Subcutaneous abdominal adipose tissue (tissue), 5 donors: Measurements from ENCODE around the gene TMEM86B.

ENCODE experiments used
- H3K27ac ChIP-seq: one replicate; pipeline ENCODE4 v1.7.0; 2013; ENCODE audit warnings: low read depth, mild to moderate bottlenecking, inconsistent platforms, low read length, moderate library complexity
- H3K27me3 ChIP-seq, 5 donors: one replicate each; pipeline ENCODE4 v1.7.0; 2013; ENCODE audit warnings: low read length in 5 of 5, inconsistent platforms in 1 of 5; ENCODE audit not compliant: control insufficient read depth in 5 of 5, insufficient read depth in 4 of 5
- H3K36me3 ChIP-seq, 5 donors: one replicate each; pipeline ENCODE4 v1.7.0; 2013; ENCODE audit warnings: low read length in 5 of 5; ENCODE audit not compliant: control insufficient read depth in 5 of 5, insufficient read depth in 5 of 5
- H3K4me1 ChIP-seq, 5 donors: one replicate each; pipeline ENCODE4 v1.7.0; 2013; ENCODE audit warnings: low read length in 5 of 5, mild to moderate bottlenecking in 3 of 5, moderate library complexity in 1 of 5; ENCODE audit not compliant: control insufficient read depth in 5 of 5, insufficient read depth in 5 of 5
- H3K4me3 ChIP-seq, 5 donors: one replicate each; pipeline ENCODE4 v1.7.0; 2013; ENCODE audit warnings: low read length in 5 of 5, low read depth in 1 of 5
- H3K9ac ChIP-seq, 5 donors: one replicate each; pipeline ENCODE4 v1.7.0; 2013; ENCODE audit warnings: low read length in 5 of 5, mild to moderate bottlenecking in 4 of 5, moderate library complexity in 3 of 5
- H3K9me3 ChIP-seq, 5 donors: one replicate each; pipeline ENCODE4 v1.7.0; 2013; ENCODE audit warnings: low read length in 5 of 5; ENCODE audit not compliant: control insufficient read depth in 5 of 5
- donor health status: healthy.
- donor health status: healthy.
- donor health status: healthy.
- donor health status: healthy.
- donor health status: healthy.

The TMEM86B gene

DNA sequence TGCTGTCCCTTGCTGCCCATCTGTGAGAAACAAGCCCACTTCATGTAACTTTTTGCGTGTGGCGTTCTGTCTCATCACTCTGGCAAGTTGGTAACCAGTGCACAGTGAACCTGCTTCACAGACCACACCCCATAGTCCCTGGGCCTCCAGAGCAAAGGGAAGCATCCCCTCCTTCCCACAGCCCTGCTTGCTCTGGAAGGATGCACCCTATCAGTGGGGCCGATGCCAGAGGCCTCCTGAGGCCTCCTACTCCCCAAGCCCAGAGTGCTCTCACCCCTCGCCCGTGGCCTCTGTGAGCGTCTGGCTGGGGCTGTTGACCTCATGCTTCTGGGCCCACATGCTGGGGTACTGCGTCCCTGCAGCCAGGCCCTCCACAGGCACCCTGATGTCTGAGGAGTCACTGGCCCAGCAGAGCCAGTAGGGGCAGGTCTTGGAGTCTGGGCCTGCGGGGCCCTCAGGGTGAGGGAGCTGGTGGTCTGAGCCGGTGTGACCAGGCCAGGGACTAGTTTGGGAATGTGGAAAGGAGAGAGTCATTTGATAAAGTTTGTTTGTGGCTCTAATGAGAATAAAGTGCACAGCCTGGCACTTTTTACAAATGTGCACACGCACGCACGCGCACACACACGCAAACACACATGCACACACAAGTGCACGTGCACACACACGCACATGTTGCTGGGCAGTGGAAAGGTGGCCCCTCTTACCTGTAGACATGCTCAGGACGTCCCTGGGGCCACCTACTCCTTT lies 5.1 kb downstream of the TMEM86B start:
- Histone ChIP-seq H3K36me3 (peaks cover 0 to 31% (median 20%) of the 10 kb centered on the region in 5 donors), H3K4me1 (no peaks in the 10 kb centered on the region), H3K27ac (no peak overlapping the region), H3K27me3 (no peaks in the 10 kb centered on the region), H3K4me3 (no peak overlapping the region), H3K9me3 (peaks cover 0 to 7% (median 4%) of the 10 kb centered on the region in 5 donors), H3K9ac (no peak overlapping the region)

DNA sequence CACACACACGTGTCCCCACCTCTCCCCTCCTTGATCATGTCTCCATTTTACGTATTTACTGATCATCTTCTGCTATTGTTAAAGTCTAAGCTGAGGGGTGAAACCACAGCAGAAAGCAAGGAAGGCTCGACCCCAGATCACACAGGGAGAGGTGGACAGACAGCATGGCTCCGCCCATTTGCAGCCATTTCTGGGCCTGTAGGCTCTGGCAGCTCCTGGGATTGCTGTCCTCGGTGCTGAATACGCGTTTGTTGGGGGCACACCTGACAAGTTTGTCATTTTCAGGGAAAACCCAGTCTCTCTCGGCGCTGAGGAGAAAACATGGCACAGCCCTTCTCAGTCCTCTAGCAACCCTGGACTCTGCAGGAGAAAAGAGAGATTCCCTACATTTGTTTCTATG lies 8.0 kb downstream of the TMEM86B start:
- Histone ChIP-seq H3K4me1 (peaks cover 0 to 14% (median 10%) of the 10 kb centered on the region in 5 donors), H3K27me3 (peaks cover 0 to 5% (median 4%) of the 10 kb centered on the region in 5 donors), H3K9me3 (peaks cover 0 to 7% (median 4%) of the 10 kb centered on the region in 5 donors), H3K4me3 (no peak overlapping the region), H3K9ac (no peak overlapping the region), H3K27ac (no peak overlapping the region), H3K36me3 (peaks cover 0 to 6% (median 0%) of the 10 kb centered on the region in 5 donors)

DNA sequence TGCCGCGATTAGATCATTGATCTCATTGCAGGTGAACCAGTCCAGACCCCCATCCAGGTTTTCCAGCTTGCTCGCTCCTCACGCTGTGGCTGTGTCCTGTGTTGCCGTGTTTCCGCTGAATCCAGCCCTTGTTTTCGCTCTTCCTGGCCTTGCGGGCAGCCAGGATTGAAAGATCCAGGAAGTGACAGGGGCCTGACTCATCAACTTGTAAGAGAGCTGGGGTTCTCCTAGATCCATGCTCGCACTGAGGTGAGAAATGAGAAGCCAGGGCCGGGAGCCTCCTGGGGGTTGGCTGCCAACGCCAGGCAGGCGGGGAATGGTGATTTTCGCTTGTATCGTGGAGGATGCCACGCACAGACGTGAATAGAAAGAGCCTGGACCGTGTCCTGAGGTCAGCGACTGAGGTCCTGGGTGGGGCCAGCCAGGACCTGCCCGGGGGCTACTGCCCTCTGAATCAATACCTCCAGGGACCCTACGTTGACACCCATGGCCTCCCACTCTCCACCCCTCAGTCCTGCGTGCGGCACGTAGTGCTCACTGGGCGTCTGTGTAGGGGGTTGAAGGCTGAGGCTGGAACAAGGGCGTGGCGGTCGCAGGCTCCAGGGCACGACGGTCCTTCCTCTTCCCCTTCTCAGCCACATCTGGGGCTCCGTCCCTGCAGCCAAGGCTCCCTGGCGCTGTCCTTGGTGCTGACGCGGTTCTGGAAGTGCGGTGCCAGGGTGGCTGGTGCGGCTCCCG lies 11.9 kb downstream of the TMEM86B start:
- Histone ChIP-seq H3K4me1 (peaks cover 0 to 14% (median 10%) of the 10 kb centered on the region in 5 donors), H3K9me3 (peaks cover 4 to 19% (median 13%) of the 10 kb centered on the region in 5 donors), H3K27ac (no peak overlapping the region), H3K4me3 (peak overlapping the region in 4 of 5 donors; percentile 59 to 70 (median 64)), H3K36me3 (no peaks in the 10 kb centered on the region), H3K9ac (peak overlapping the region in 1 of 5 donors; percentile 30), H3K27me3 (peaks cover 0 to 10% (median 5%) of the 10 kb centered on the region in 5 donors)

DNA sequence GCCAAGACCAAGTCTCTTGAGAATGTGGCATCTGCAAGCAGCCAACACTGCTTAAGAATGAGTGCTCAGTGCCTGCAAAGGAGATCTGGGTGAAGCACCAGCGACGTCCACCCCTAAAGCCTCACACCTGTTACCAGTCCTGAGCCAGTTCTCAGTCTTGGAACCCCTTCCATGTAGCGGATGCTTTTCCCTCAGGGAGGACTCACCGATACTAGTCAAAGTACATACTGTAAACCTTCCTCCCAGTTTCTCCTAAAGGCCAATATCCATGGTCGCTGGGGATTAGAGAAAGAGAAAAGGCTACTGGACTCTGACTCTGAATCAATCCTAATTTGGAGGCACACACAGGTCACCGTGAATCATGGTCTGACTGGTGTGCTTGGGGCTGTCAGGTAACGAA lies 15.0 kb downstream of the TMEM86B start:
- peaks cover 4 to 14% (median 11%) of the 10 kb centered on the region in 5 donors for H3K9me3 ChIP-seq
- H3K36me3 ChIP-seq: no peaks in the 10 kb centered on the region
- peaks cover 0 to 14% (median 10%) of the 10 kb centered on the region in 5 donors for H3K4me1 ChIP-seq
- H3K4me3 ChIP-seq: no peak overlapping the region
- H3K9ac ChIP-seq: no peak overlapping the region
- no peak overlapping the region for H3K27ac ChIP-seq
- peaks cover 0 to 12% (median 5%) of the 10 kb centered on the region in 5 donors for H3K27me3 ChIP-seq

DNA sequence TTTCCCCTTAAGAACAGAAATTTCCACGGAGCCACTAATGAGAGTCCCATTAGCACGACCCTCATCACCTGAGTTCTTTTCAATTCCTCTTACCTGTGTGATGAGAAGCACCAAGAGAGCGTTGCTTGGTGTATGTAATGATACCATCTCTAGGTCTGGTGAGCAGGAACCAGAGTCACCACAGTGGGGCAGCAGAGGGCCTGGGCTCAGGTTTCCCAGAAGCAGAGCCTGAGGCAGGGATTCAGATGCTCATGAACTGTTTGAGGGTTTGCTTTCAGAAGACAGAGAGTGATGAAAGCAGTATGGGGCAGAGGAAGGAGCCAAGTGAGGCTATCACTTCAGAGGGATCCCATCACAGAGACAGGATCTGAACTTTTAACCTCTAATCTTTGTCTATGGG lies 16.1 kb downstream of the TMEM86B start:
- no peak overlapping the region for H3K27ac ChIP-seq
- H3K9ac ChIP-seq: no peak overlapping the region
- H3K4me3 ChIP-seq: no peak overlapping the region
- peaks cover 0 to 13% (median 10%) of the 10 kb centered on the region in 5 donors for H3K4me1 ChIP-seq
- peaks cover 0 to 12% (median 5%) of the 10 kb centered on the region in 5 donors for H3K27me3 ChIP-seq
- H3K36me3 ChIP-seq: no peaks in the 10 kb centered on the region
- H3K9me3 ChIP-seq: peaks cover 4 to 14% (median 11%) of the 10 kb centered on the region in 5 donors

DNA sequence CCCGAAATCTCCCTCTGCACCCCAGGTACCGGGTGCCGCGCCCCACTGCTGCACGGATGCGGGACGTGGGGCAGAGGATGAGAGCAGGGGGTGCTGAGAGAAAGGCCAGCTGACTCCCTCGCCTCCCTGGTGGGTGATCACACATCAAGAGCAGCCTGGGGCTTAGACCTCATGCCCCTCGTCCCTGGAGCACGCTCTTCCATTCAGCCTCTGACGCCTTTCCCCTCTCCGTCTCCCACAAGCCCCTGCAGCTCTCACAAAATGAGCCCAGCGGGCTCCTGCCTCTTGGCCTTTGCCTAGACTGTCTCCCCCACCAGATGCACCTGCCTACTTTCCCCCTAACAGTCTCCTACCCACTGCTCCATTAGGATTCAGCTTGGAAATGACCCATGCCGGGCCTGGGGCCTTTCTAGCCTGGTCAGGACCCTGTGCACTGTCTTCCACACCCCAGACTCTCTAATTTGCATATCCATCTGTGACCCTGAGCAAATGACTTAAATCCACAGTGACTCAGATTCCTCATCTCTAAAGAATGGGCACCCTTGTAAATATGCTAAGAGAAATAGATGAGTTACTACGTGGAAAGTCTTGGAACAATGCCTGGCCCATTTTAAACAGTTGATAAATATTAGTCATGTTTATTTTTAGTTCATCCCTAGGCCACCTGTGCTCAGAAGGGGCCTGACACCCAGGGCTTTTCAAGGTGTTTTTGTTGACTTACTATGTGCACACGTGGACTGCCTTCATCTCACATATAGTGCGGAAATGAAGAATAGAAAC lies 18.7 kb downstream of the TMEM86B start:
- Histone ChIP-seq H3K4me1 (peaks cover 0 to 8% (median 6%) of the 10 kb centered on the region in 5 donors), H3K27me3 (peaks cover 3 to 14% (median 7%) of the 10 kb centered on the region in 5 donors), H3K4me3 (no peak overlapping the region), H3K36me3 (no peaks in the 10 kb centered on the region), H3K9me3 (peaks cover 4 to 14% (median 11%) of the 10 kb centered on the region in 5 donors), H3K9ac (no peak overlapping the region), H3K27ac (no peak overlapping the region)

DNA sequence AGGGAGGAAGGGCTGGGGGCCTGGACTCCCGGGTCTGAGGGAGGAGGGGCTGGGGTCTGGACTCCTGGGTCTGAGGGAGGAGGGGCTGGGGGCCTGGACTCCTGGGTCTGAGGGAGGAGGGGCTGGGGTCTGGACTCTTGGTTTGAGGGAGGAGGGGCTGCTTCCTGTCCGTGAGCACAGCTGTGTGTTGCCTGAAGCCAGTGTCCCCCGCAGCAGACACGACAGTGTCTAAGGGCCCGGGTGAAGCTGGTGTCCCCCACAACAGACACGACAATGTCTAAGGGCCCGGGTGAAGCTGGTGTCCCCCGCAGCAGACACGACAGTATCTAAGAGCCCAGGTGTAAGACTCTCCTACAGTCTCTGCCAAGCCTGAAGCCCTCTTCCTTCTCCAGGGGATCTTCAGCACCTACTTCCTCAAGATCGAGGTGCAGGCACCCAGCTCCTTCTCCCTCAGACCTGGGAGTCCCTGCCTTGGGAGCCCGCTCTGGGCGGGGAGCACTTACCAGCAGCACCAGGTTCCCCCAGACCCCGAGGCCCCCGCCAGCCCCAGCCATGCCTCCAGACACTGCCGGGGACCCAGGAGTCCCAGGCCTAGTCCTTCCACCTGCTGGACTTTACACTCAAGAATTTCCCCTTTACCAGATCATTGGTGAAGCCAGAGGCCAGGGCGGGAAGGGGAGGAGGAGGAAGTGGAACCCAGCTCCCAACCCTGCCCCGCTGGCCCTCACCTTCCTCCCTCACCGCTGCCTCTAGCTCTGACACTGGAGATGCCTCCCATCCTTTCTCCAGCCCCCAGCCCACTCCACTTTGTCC lies 19.5 kb downstream of the TMEM86B start, which contains the start of gene PTPRH:
Gene PTPRH, minus strand, starts transcription at position 622 of the 813 bp plus-strand sequence. Its CDS starts 68 bp downstream, at position 554.
- Histone ChIP-seq H3K4me3 (no peak within 1 kb of the TSS), H3K4me1 (peaks cover 0 to 8% (median 6%) of the 10 kb centered on the region in 5 donors), H3K36me3 (no peaks in the 10 kb centered on the region), H3K9ac (no peak within 1 kb of the TSS), H3K9me3 (peaks cover 4 to 14% (median 11%) of the 10 kb centered on the region in 5 donors), H3K27me3 (peaks cover 3 to 16% (median 8%) of the 10 kb centered on the region in 5 donors), H3K27ac (no peak within 1 kb of the TSS)

DNA sequence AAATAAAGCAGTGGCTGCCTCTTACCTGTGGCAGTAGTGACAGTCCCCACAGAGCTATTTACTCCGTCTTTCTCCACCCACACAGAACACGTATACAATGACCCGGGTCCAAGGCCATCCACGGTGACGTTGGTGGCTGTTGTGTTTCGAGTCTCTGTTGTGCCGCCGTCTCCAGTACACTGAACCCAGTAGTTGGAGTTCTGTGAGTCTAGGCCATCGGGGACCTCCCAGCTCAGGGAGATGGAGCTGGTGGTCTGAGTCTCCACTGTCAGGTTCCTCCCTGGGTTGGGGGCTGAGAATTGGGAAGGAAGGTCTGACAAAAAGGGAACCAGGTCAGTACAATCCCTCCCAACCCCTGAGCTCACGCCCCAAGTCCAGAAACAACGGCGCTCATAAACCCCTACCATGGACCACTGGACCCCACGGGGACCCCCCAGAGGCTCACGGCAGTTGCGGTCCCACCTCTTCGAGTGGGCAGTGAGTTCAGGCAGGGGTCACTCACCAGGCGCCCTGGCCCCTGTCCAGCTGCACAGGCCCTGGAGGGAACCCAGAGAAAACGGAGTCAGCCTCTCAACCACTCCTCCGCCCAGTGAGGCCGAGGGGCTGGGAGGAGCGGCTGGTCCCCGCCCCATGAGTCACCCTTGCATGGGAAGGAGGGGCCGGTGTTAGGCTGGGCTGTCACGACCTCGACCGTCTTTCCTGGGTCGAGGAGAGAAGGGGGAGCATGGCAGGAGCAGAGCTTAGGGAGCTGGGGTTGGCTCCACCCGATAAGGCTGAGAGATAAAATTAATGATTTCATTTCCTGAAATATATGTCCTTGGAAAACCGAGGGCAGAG lies 21.7 kb downstream of the TMEM86B start:
- Histone ChIP-seq H3K27me3 (peaks cover 3 to 13% (median 8%) of the 10 kb centered on the region in 5 donors), H3K4me3 (peak overlapping the region in 3 of 5 donors; percentile 17 to 53 (median 48)), H3K9ac (no peak overlapping the region)

More for the DNA sequence above, 21.7 kb downstream of the TMEM86B start:
- Histone ChIP-seq H3K9me3 (peaks cover 0 to under 1% (median 0%) of the 10 kb centered on the region in 5 donors), H3K4me1 (peaks cover 0 to 8% (median 6%) of the 10 kb centered on the region in 5 donors), H3K27ac (no peak overlapping the region), H3K36me3 (no peaks in the 10 kb centered on the region)
